GM23248 (cell line): ENCODE measurements around the gene SCN1B. TPM values are rescaled to one million over a fixed set of nuclear protein-coding genes. Genes with fewer than 3 reads are reported as not detected.
A peak's percentile ranks its signal among the peaks of the same experiment; 100 is the strongest.

Experiments used
- DNase-seq: peaks from one replicate; pipeline ENCODE4 v3.0.0-alpha.2; 2015
- H2AFZ ChIP-seq: fragments of 200-600 bp; sonication (generic); 2 replicates; pipeline ENCODE4 v1.6.1; 2016; ENCODE audit warnings: antibody characterized with exemption
- H3F3A ChIP-seq: fragments of 200-600 bp; sonication (generic); 2 replicates; pipeline ENCODE4 v1.6.1; 2016; ENCODE audit warnings: mild to moderate bottlenecking, antibody characterized with exemption, mixed run types; ENCODE audit not compliant: insufficient read depth
- H3K27ac ChIP-seq: fragments of 200-600 bp; sonication (generic); 2 replicates; pipeline ENCODE4 v1.5.1; 2016; ENCODE audit warnings: mild to moderate bottlenecking
- H3K27me3 ChIP-seq: fragments of 200-600 bp; sonication (generic); replicated peaks from 2 replicates; pipeline ENCODE4 v1.6.1; 2016; ENCODE audit warnings: mild to moderate bottlenecking; ENCODE audit not compliant: insufficient read depth
- H3K36me3 ChIP-seq: fragments of 200-600 bp; sonication (generic); 2 replicates; pipeline ENCODE4 v1.6.1; 2016; ENCODE audit warnings: low read depth, mild to moderate bottlenecking
- H3K4me1 ChIP-seq: fragments of 200-600 bp; sonication (generic); 2 replicates; pipeline ENCODE4 v1.6.1; 2016; ENCODE audit warnings: mild to moderate bottlenecking; ENCODE audit not compliant: insufficient read depth
- H3K4me2 ChIP-seq: fragments of 200-600 bp; sonication (generic); one replicate; pipeline ENCODE4 v1.6.1; 2016; ENCODE audit warnings: mild to moderate bottlenecking; ENCODE audit not compliant: unreplicated experiment
- H3K4me3 ChIP-seq: fragments of 200-600 bp; sonication (generic); 2 replicates; pipeline ENCODE4 v1.5.1; 2016; ENCODE audit warnings: mild to moderate bottlenecking
- H3K79me2 ChIP-seq: fragments of 200-600 bp; sonication (generic); 2 replicates; pipeline ENCODE4 v1.6.1; 2016; ENCODE audit warnings: mild to moderate bottlenecking; ENCODE audit not compliant: insufficient read depth
- H3K9ac ChIP-seq: fragments of 200-600 bp; sonication (generic); 2 replicates; pipeline ENCODE4 v1.6.1; 2016; ENCODE audit warnings: mild to moderate bottlenecking
- H3K9me2 ChIP-seq: fragments of 200-600 bp; sonication (generic); 2 replicates; pipeline ENCODE4 v1.6.1; 2016; ENCODE audit warnings: mixed run types, mild to moderate bottlenecking, moderate library complexity; ENCODE audit not compliant: insufficient read depth
- H3K9me3 ChIP-seq: fragments of 200-600 bp; sonication (generic); one replicate; pipeline ENCODE4 v1.6.1; 2017; ENCODE audit warnings: low read depth
- H4K20me1 ChIP-seq: fragments of 200-600 bp; sonication (generic); 2 replicates; pipeline ENCODE4 v1.6.0; 2016; ENCODE audit not compliant: insufficient read depth
- EZH2 ChIP-seq: fragments of 200-600 bp; sonication (generic); IDR thresholded peaks from 2 replicates; pipeline ENCODE4 v1.6.1; 2018; ENCODE audit warnings: antibody characterized with exemption, mild to moderate bottlenecking; ENCODE audit not compliant: insufficient read depth, poor library complexity, severe bottlenecking
- EZH2phosphoT487 ChIP-seq: fragments of 200-600 bp; sonication (generic); IDR thresholded peaks from 2 replicates; pipeline ENCODE4 v1.6.1; 2018; ENCODE audit warnings: antibody characterized with exemption, moderate library complexity, mild to moderate bottlenecking, low read depth; ENCODE audit not compliant: insufficient read depth
- WGBS, 2 experiments: methylation state at CpG; one replicate each; pipeline ENCODE4 v1.1.6; 2015 to 2017; ENCODE audit warnings: low lambda C conversion rate in 2 of 2, low coverage in 1 of 2; ENCODE audit errors: missing lambda C conversion rate in 2 of 2; 5-methylcytosine and 5-hydroxymethylcytosine counted together
- in situ Hi-C: fragments of 300-500 bp; cut with MboI; formaldehyde crosslinking; loops from 2 replicates; pipeline ENCODE4 v1.15.0; 2020
- polyA plus RNA-seq: library from polyadenylated mRNA; unstranded; fragments of >200 nt; fragmentation: Nextera tagmentation; extraction: Ambion mirVana; gene quantifications from 2 replicates; pipeline ENCODE4 v1.2.1, GENCODE V29; 2016
- total RNA-seq: library from RNA; depleted of rRNA; stranded (reverse); fragments of >200 nt; shearing (Covaris generic); gene quantifications from 2 replicates; pipeline ENCODE4 v1.2.3, GENCODE V29; 2014

SCN1B gene
- total and polyA plus RNA-seq, 2 experiments from 2014 or later = 1.5 to 1.7 TPM

DNA sequence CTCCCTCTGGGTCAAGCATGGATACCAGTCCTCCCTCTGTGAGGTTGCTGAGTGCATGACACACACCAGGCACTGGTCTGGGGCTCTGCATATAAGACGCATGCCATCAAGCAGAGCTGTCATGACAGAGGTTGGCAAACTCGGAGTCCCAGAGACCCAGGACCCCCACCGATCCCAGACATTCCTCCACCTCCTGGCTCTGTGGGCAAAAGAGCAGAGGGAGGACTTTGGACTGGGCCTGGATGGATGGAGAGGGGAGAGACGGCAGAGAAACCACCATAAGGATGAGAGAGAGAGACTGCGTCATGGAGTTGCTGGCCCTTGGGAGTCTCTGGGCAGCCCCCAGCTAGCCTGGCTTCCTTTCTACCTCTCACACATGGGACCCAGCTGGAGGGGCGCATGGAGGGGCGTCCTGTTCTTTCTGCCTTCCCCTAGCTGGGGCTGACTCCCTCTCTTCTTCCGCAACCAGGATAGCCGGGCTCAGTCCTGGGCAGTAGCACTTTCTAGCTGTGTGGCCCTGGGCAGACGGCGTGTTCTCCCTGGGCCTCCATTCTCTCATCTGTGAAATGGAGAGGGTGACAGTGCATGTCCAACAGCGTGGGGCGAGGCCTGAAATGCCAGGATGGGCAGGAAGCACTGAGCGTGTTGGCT lies 12.8 kb downstream of the SCN1B start:
- Histone ChIP-seq H3K79me2 (no peaks in the 10 kb centered on the region), H3K9ac (no peak overlapping the region), H3F3A (no peaks in the 10 kb centered on the region), H3K27ac (no peak overlapping the region), H4K20me1 (no peaks in the 10 kb centered on the region), H2AFZ (no peak overlapping the region), H3K4me3 (no peak overlapping the region), H3K4me1 (no peaks in the 10 kb centered on the region), H3K27me3 (no peaks in the 10 kb centered on the region; the same call in 1 of the 2 replicates), H3K9me2 (no peaks in the 10 kb centered on the region), H3K4me2 (no peak overlapping the region), H3K9me3 (no peaks in the 10 kb centered on the region), H3K36me3 (no peaks in the 10 kb centered on the region)
- DNase-seq = no peak
- in situ Hi-C loops = no loop called here
- TF ChIP-seq EZH2phosphoT487 (no peak), EZH2 (no peak)
- WGBS, 2 experiments = 49% methylated on average over 14 of the region's 14 CpGs

DNA sequence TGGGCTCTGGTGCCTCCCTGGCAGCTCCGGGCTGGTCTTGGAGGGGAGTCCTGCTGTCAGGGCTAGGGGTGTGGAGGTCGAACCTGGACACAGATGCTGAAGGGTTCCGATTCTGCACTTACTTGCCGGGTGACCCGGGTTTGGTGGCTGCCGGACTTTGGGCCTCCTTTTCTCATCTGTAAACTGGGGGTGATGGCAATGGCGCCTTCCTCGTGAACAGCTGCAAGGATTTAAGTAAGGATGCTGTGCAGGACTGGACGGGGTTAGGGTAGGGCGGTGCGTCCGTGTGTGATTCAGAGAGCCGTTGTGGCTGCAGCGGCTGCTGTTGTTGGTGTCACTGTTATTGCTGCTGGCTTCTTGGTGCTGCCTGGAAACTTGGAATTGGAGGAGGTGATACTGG lies 13.6 kb downstream of the SCN1B start:
- no peak overlapping the region for H3K4me2 ChIP-seq
- TF ChIP-seq EZH2 = no peak
- TF ChIP-seq EZH2phosphoT487 = no peak
- no peak overlapping the region for H3K4me3 ChIP-seq
- no peaks in the 10 kb centered on the region for H3F3A ChIP-seq
- no peaks in the 10 kb centered on the region for H4K20me1 ChIP-seq
- no peaks in the 10 kb centered on the region for H3K9me3 ChIP-seq
- no peak for DNase-seq
- no peak overlapping the region for H3K27ac ChIP-seq
- H3K9me2 ChIP-seq = no peaks in the 10 kb centered on the region
- no peaks in the 10 kb centered on the region; the same call in 1 of the 2 replicates for H3K27me3 ChIP-seq
- no peaks in the 10 kb centered on the region for H3K36me3 ChIP-seq
- no peak overlapping the region for H2AFZ ChIP-seq
- 49 to 54% methylated on average over 14 of the region's 14 CpGs for WGBS, 2 experiments
- H3K9ac ChIP-seq = no peak overlapping the region
- no peaks in the 10 kb centered on the region for H3K79me2 ChIP-seq
- in situ Hi-C loops = no loop called here
- H3K4me1 ChIP-seq = no peaks in the 10 kb centered on the region

- H3K9ac ChIP-seq = no peak overlapping the region
- no peaks in the 10 kb centered on the region for H3K79me2 ChIP-seq
- H3K27me3 ChIP-seq = no peaks in the 10 kb centered on the region; the same call in 1 of the 2 replicates
- in situ Hi-C loops = no loop called here
- peak; percentile 46 for DNase-seq
- no peak overlapping the region for H3K4me3 ChIP-seq
- H3K9me2 ChIP-seq = no peaks in the 10 kb centered on the region
- no peak for TF ChIP-seq EZH2phosphoT487
- no peak for TF ChIP-seq EZH2
- no peaks in the 10 kb centered on the region for H3K9me3 ChIP-seq
- no peaks in the 10 kb centered on the region for H3F3A ChIP-seq
- H3K36me3 ChIP-seq = no peaks in the 10 kb centered on the region
- no peak overlapping the region for H2AFZ ChIP-seq
- H4K20me1 ChIP-seq = no peaks in the 10 kb centered on the region
- H3K4me1 ChIP-seq = no peaks in the 10 kb centered on the region
- 47% methylated on average over 9 of the region's 9 CpGs for whole genome bisulfite sequencing, 2 experiments
- no peak overlapping the region for H3K4me2 ChIP-seq
- no peak overlapping the region for H3K27ac ChIP-seq
These were observed 14.2 kb downstream of the SCN1B start for GRCh38 chr19:35044317-35045117.

GRCh38 chr19:35045667-35046300 lies 15.5 kb downstream of the SCN1B start:
- Histone ChIP-seq H3K36me3 (no peaks in the 10 kb centered on the region), H3K4me3 (no peak overlapping the region), H3K27me3 (no peaks in the 10 kb centered on the region; the same call in 1 of the 2 replicates), H2AFZ (no peak overlapping the region), H3F3A (no peaks in the 10 kb centered on the region), H3K27ac (no peak overlapping the region), H3K4me1 (no peaks in the 10 kb centered on the region), H3K9me3 (no peaks in the 10 kb centered on the region), H3K9me2 (no peaks in the 10 kb centered on the region), H3K79me2 (no peaks in the 10 kb centered on the region), H3K9ac (no peak overlapping the region), H4K20me1 (no peaks in the 10 kb centered on the region), H3K4me2 (no peak overlapping the region)
- DNase-seq = peak; percentile 54
- TF ChIP-seq EZH2 (no peak), EZH2phosphoT487 (no peak)
- in situ Hi-C loops = no loop called here
- 64 to 70% methylated on average over 10 of the region's 10 CpGs for WGBS, 2 experiments
